GM19239 (cell line): ENCODE results near the gene LRFN5.

Experiments
- DNase-seq: peaks from one replicate; pipeline ENCODE4 v3.0.0; 2011; ENCODE audit warnings: low spot score; ENCODE audit not compliant: insufficient read length
- FAIRE-seq: peaks from 2 replicates; lab custom pipeline; 2011; peaks lifted over from hg19 to GRCh38; lab: Jason Lieb, UNC

The LRFN5 gene

GRCh38 chr14:41758011-41758665, 151.5 kb downstream of the LRFN5 start:
- no peak for DNase-seq
- no peak for FAIRE-seq

GRCh38 chr14:41761204-41761603, 154.5 kb downstream of the LRFN5 start:
- no peak for FAIRE-seq
- no peak for DNase-seq

- no peak for FAIRE-seq
- DNase-seq = no peak
Measured at GRCh38 chr14:41766772-41767171, 160.1 kb downstream of the LRFN5 start.

- FAIRE-seq = no peak
- no peak for DNase-seq
Measured at GRCh38 chr14:41773536-41774279, 167.0 kb downstream of the LRFN5 start.

- FAIRE-seq (no peak), DNase-seq (no peak)
Measured at GRCh38 chr14:41782511-41782910, 175.8 kb downstream of the LRFN5 start.

GRCh38 chr14:41783403-41783802, 176.7 kb downstream of the LRFN5 start:
- no peak for FAIRE-seq
- DNase-seq = no peak

- no peak for DNase-seq
- no peak for FAIRE-seq
Measured at GRCh38 chr14:41785696-41786095, 179.0 kb downstream of the LRFN5 start.

GRCh38 chr14:41799817-41800216, 193.1 kb downstream of the LRFN5 start:
- FAIRE-seq (no peak), DNase-seq (no peak)

- FAIRE-seq (no peak), DNase-seq (no peak)
Measured at GRCh38 chr14:41805633-41806032, 199.0 kb downstream of the LRFN5 start.

- DNase-seq (no peak), FAIRE-seq (no peak)
Measured at GRCh38 chr14:41806366-41806975, 199.8 kb downstream of the LRFN5 start.

GRCh38 chr14:41810362-41810761, 203.7 kb downstream of the LRFN5 start:
- DNase-seq (no peak), FAIRE-seq (no peak)

- DNase-seq = no peak
- FAIRE-seq = no peak
Measured at GRCh38 chr14:41817626-41818025, 210.9 kb downstream of the LRFN5 start.

- no peak for FAIRE-seq
Measured at GRCh38 chr14:41824441-41824840, 217.8 kb downstream of the LRFN5 start.

GRCh38 chr14:41825622-41826021, 218.9 kb downstream of the LRFN5 start:
- DNase-seq = no peak
- no peak for FAIRE-seq

More at GRCh38 chr14:41824441-41824840, 217.8 kb downstream of the LRFN5 start:
- no peak for DNase-seq

GRCh38 chr14:41830714-41831406, 224.2 kb downstream of the LRFN5 start:
- no peak for FAIRE-seq
- DNase-seq = no peak

- no peak for FAIRE-seq
- DNase-seq = no peak
Measured at GRCh38 chr14:41839661-41840060, 233.0 kb downstream of the LRFN5 start.

GRCh38 chr14:41859336-41859735, 252.7 kb downstream of the LRFN5 start:
- DNase-seq (no peak), FAIRE-seq (no peak)

- no peak for DNase-seq
- no peak for FAIRE-seq
Measured at GRCh38 chr14:41860586-41860985, 253.9 kb downstream of the LRFN5 start.

- FAIRE-seq = no peak
- no peak for DNase-seq
Measured at GRCh38 chr14:41865894-41866293, 259.2 kb downstream of the LRFN5 start.

- DNase-seq (no peak), FAIRE-seq (no peak)
Measured at GRCh38 chr14:41868396-41868795, 261.7 kb downstream of the LRFN5 start.
